ENCODE results near the gene ATOH8.

ATOH8 gene

GRCh38 chr2:85793584-85793983, 39.8 kb downstream of the ATOH8 start:
- TF ChIP-seq, protein P1, sequence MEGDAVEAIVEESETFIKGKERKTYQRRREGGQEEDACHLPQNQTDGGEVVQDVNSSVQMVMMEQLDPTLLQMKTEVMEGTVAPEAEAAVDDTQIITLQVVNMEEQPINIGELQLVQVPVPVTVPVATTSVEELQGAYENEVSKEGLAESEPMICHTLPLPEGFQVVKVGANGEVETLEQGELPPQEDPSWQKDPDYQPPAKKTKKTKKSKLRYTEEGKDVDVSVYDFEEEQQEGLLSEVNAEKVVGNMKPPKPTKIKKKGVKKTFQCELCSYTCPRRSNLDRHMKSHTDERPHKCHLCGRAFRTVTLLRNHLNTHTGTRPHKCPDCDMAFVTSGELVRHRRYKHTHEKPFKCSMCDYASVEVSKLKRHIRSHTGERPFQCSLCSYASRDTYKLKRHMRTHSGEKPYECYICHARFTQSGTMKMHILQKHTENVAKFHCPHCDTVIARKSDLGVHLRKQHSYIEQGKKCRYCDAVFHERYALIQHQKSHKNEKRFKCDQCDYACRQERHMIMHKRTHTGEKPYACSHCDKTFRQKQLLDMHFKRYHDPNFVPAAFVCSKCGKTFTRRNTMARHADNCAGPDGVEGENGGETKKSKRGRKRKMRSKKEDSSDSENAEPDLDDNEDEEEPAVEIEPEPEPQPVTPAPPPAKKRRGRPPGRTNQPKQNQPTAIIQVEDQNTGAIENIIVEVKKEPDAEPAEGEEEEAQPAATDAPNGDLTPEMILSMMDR (IDR thresholded peaks at IDR 0.05; ENCODE audit: low read depth, low read length, missing control alignments) = no peak
- H3K4me3 ChIP-seq (ENCODE audit: low read depth, low read length) = no peak overlapping the region
- in situ Hi-C loops (cut with HindIII; ENCODE audit: low sequenced_read_pairs) = no loop called here
- DNase-seq (ENCODE audit: low read depth) = no peak

DNA sequence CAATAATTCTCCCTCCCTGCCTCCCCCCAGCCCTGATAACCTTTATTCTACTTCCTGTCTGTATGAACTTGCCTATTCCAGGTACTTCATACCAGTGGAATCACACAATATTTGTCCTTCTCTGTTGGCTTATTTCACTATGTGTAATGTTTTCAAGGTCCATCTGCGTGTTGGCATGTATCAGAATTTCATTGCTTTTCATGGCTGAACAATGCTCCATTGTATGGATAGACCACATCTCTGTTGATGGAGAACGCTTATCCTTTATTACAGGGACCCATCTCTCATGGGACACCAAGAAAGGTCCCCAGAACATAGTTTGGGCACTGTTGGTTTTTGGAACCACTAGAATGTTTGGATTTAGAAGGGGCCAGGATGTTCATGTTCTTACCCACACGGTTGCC, 40.2 kb downstream of the ATOH8 start:
- H3K4me3 ChIP-seq (ENCODE audit: low read depth, low read length) = no peak overlapping the region
- in situ Hi-C loops (cut with HindIII; ENCODE audit: low sequenced_read_pairs) = no loop called here
- DNase-seq (ENCODE audit: low read depth) = no peak
- TF ChIP-seq, protein P1 (IDR thresholded peaks at IDR 0.05; ENCODE audit: low read depth, low read length, missing control alignments) = no peak

DNA sequence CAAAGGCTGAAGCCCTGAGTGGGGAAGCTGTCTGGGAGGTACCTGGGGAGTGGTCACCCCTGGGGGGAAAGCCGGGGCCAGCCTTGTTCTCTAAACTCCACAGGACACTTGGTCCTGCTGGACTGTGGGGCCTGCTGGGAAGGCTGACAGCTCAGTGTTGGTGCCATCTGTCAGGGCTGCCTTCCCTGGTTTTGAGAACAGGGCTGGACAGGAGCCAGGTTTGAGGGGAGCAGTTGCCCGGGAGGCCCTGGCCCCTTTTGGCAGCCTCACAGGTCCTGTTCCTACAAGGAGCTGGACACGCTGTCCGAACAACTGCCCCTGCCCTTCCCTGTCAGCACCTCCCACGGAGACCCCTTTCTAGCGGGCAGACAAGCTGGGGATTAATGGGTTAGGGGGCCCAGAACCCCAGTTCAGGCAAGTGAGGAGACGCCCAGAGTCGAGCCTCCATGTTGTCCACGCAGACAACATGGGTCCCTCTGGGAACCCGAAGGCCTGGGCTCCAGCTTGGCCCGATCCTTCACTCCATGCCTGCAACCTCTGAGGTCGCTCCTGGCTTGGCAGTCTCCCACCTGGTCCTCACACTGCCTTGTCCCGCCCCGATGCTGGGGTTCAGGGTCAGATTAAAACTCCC, 40.8 kb downstream of the ATOH8 start:
- DNase-seq (ENCODE audit: low read depth) = no peak
- TF ChIP-seq, protein P1 (IDR thresholded peaks at IDR 0.05; ENCODE audit: low read depth, low read length, missing control alignments) = no peak
- in situ Hi-C loops (cut with HindIII; ENCODE audit: low sequenced_read_pairs) = no loop called here
- no peak overlapping the region for H3K4me3 ChIP-seq (ENCODE audit: low read depth, low read length)

GRCh38 chr2:85795331-85796045, 41.7 kb downstream of the ATOH8 start:
- TF ChIP-seq, protein P1 (IDR thresholded peaks at IDR 0.05; ENCODE audit: low read depth, low read length, missing control alignments) = no peak
- in situ Hi-C loops (cut with HindIII; ENCODE audit: low sequenced_read_pairs) = no loop called here

GRCh38 chr2:85796046-85796340, 42.2 kb downstream of the ATOH8 start:
- TF ChIP-seq, protein P1 (IDR thresholded peaks at IDR 0.05; ENCODE audit: low read depth, low read length, missing control alignments) = no peak

More at GRCh38 chr2:85795331-85796045, 41.7 kb downstream of the ATOH8 start:
- no peak overlapping the region for H3K4me3 ChIP-seq (ENCODE audit: low read depth, low read length)
- no peak for DNase-seq (ENCODE audit: low read depth)

DNA sequence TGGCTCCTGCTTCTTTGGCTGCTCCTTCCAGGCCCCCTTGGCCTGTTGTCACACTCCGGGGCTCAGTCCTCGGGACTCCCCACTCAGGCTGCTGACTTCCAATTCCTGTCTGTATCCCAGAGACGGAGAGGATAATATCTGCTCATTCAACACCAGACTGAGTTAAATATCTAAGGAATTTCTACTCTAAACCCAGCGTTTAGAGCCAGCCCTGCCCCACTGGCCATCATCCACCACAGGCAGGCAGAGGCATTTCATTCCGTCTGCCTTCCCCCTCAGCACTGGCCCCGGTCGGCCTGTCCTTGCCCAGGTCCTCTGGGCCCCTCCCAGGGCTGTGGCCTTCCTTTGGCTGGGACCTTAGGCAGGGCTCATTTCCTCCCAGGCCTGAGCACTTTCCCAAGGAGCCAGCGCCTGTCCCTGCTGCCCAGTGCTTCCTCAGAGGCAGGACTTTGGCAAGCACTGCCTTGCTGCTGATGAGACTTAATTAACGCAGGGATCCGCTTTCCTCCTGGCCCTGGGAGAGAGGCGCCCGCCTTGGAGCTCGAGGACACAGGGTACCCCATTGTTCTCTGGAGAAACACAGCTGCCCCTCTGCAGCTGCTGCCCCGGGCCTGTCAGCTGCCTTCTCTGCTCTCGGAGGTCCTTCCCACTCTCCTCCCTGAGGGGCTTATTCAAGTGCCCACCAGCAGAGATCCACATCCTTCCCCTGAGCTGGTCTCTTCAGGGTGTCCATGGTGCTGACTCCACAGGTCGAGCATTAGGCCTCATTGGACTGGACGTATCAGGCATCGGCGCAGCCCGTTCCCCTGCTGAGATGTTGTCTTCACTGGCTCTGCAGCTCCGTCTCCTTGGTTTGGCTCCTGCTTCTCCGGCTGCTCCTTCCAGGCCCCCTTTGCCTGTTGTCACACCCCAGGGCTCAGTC, 42.8 kb downstream of the ATOH8 start:
- in situ Hi-C loops (cut with HindIII; ENCODE audit: low sequenced_read_pairs) = no loop called here
- TF ChIP-seq, protein P1 (IDR thresholded peaks at IDR 0.05; ENCODE audit: low read depth, low read length, missing control alignments) = no peak
- no peak for DNase-seq (ENCODE audit: low read depth)
- H3K4me3 ChIP-seq (ENCODE audit: low read depth, low read length) = no peak overlapping the region

More at GRCh38 chr2:85796046-85796340, 42.2 kb downstream of the ATOH8 start:
- DNase-seq (ENCODE audit: low read depth) = no peak
- no peak overlapping the region for H3K4me3 ChIP-seq (ENCODE audit: low read depth, low read length)
- in situ Hi-C loops (cut with HindIII; ENCODE audit: low sequenced_read_pairs) = no loop called here

Measured in astrocyte of the cerebellum (primary cell).